GM19193 (cell line): ENCODE data around the gene SNX22.
A peak's percentile ranks its signal among the peaks of the same experiment; 100 is the strongest.

Experiments used
- POLR2A ChIP-seq: IDR thresholded peaks from 4 replicates; pipeline ENCODE4 v1.6.1; 2011; ENCODE audit not compliant: insufficient read depth, insufficient read length; ENCODE audit errors: extremely low read depth

SNX22 gene

GRCh38 chr15:64146885-64147681 lies 4.4 kb upstream of the SNX22 start:
- TF ChIP-seq POLR2A: no peak

- TF ChIP-seq POLR2A: no peak
These were observed 3.4 kb upstream of the SNX22 start for GRCh38 chr15:64148168-64148567.

- no peak for TF ChIP-seq POLR2A
These were observed 3.0 kb upstream of the SNX22 start for GRCh38 chr15:64148581-64148980.

GRCh38 chr15:64149424-64149823 lies 2.1 kb upstream of the SNX22 start:
- no peak for TF ChIP-seq POLR2A

GRCh38 chr15:64149893-64150578 lies 1.5 kb upstream of the SNX22 start:
- TF ChIP-seq POLR2A: no peak

GRCh38 chr15:64152507-64153387 lies 1.2 kb downstream of the SNX22 start:
- peak; percentile 44 for TF ChIP-seq POLR2A

GRCh38 chr15:64153480-64154367 lies 2.2 kb downstream of the SNX22 start:
- TF ChIP-seq POLR2A: peak; percentile 62

GRCh38 chr15:64155802-64156651 lies 4.5 kb downstream of the SNX22 start:
- TF ChIP-seq POLR2A: peak; percentile 28

GRCh38 chr15:64156652-64157331 lies 5.3 kb downstream of the SNX22 start:
- no peak for TF ChIP-seq POLR2A

GRCh38 chr15:64157599-64158125 lies 6.1 kb downstream of the SNX22 start:
- no peak for TF ChIP-seq POLR2A

GRCh38 chr15:64158363-64159134 lies 7.0 kb downstream of the SNX22 start:
- peak; percentile 29 for TF ChIP-seq POLR2A

GRCh38 chr15:64161688-64162477 lies 10.4 kb downstream of the SNX22 start:
- no peak for TF ChIP-seq POLR2A

- no peak for TF ChIP-seq POLR2A
These were observed 10.9 kb downstream of the SNX22 start for GRCh38 chr15:64162478-64162868.
